HepG2 (cell line): ENCODE results near the gene KLHL17. TPM values are rescaled to one million over a fixed set of nuclear protein-coding genes. Genes with fewer than 3 reads are reported as not detected.

Experiments
- ARID5B ChIP-seq: IDR thresholded peaks from 2 replicates; pipeline ENCODE4 v1.4.0; 2020; ENCODE audit warnings: mild to moderate bottlenecking, missing genetic modification reagents
- MYC ChIP-seq: sonication (generic); formaldehyde crosslinking; IDR thresholded peaks from 2 replicates; pipeline ENCODE4 v1.9.0; 2021; ENCODE audit warnings: missing genetic modification reagents, borderline replicate concordance
- SP4 ChIP-seq: sonication (generic); formaldehyde crosslinking; IDR thresholded peaks from 2 replicates; pipeline ENCODE4 v1.8.1; 2023; ENCODE audit warnings: mild to moderate bottlenecking, missing genetic modification reagents
- ZBTB20 ChIP-seq: sonication (generic); formaldehyde crosslinking; IDR thresholded peaks from 2 replicates; pipeline ENCODE4 v1.8.1; 2023; ENCODE audit warnings: missing genetic modification reagents, low read depth, mild to moderate bottlenecking, borderline replicate concordance
- ZNF33A ChIP-seq: sonication (generic); formaldehyde crosslinking; IDR thresholded peaks from 2 replicates; pipeline ENCODE4 v1.5.1; 2020; ENCODE audit warnings: missing genetic modification reagents, mild to moderate bottlenecking, moderate library complexity, borderline replicate concordance
- ZNF383 ChIP-seq: sonication (generic); formaldehyde crosslinking; IDR thresholded peaks from 2 replicates; pipeline ENCODE4 v1.4.0; 2020; ENCODE audit warnings: missing genetic modification reagents, mild to moderate bottlenecking, borderline replicate concordance
- ZNF83 ChIP-seq: sonication (generic); formaldehyde crosslinking; IDR thresholded peaks from 2 replicates; pipeline ENCODE4 v1.4.0; 2020; ENCODE audit warnings: missing genetic modification reagents, mild to moderate bottlenecking, borderline replicate concordance
- polyA plus RNA-seq, 8 experiments: library from polyadenylated mRNA; depleted of rRNA in 3 of 8; stranded (reverse) in 7 of 8; unstranded in 1 of 8; fragments of >200 nt; fragmentation: Illumina TruSeq in 4 of 8; extraction: Trizol in 4 of 8; gene quantifications; 2 replicates each; pipeline versions ENCODE4 v1.2.1 to v1.2.3, GENCODE V29; 2011 to 2016; ENCODE audit warnings: low read depth in 4 of 8, missing spikeins in 1 of 8, mixed read lengths in 1 of 8; ENCODE audit not compliant: insufficient read depth in 1 of 8
- total RNA-seq, 5 experiments: library from RNA; depleted of rRNA; stranded (reverse); fragments of >200 nt; fragmentation: Illumina TruSeq; extraction: Trizol; gene quantifications; 2 replicates each; pipeline ENCODE4 v1.2.3, GENCODE V29; 2016; ENCODE audit warnings: low read depth in 1 of 5
- TF ChIP-seq, protein P1 (sequence below): sonication (generic); formaldehyde crosslinking; IDR thresholded peaks from 2 replicates; pipeline ENCODE4 v1.4.0; 2020; ENCODE audit warnings: missing genetic modification reagents
- TF ChIP-seq, protein P2 (sequence below): sonication (generic); formaldehyde crosslinking; IDR thresholded peaks from 2 replicates; pipeline ENCODE4 v1.9.0; 2021; ENCODE audit warnings: mild to moderate bottlenecking, missing genetic modification reagents
- TF ChIP-seq, protein P3 (sequence below): sonication (generic); formaldehyde crosslinking; IDR thresholded peaks from 2 replicates; pipeline ENCODE4 v1.4.0; 2020; ENCODE audit warnings: missing genetic modification reagents; ENCODE audit errors: not compliant biosample characterization

The KLHL17 gene
- total and polyA plus RNA-seq, 2 of the 13 experiments (the other 11 are each of a cell fraction or from before 2014, with no cell fraction given): 9.3 to 24.7 TPM

DNA sequence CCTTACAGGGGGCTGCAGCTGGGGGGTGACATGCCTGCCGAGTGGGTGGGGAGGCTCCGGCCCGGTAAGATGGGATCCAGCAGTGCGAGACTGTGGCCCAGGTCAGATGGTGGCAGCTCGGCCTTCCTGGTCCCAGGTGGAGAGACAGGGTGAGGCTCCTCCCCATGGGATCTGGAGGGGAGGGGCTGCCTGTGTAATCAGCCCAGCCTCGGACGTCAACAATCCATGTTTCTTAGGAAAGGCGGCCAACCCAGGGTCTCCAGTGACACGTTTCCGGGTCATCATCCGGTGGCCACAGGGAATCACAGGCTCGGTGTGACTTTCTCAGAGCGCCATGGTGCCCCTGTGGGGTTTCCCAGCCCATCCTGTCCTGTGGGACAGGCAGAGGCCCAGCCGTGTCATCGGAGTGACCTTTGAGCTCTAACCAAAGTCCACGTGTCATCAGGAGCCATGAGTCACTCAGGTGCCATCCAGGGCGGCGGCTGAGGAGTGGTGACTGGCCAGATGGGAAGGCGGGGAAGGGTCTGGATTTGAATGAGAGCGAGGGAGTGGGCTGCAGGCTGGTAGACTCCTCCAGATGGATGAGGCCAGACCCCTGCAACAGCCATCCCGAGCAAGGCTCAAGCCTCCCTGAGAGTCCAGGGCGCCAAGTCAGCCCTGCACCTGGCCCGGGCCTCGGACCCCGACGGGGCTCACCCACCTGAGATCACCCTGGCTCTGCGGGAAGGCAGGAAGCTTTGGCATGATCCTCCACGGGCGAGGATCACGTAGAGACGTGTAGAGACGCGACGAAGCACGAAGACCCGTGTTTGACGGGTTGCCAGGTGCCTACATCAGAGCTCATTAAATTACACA is 46.1 kb downstream of the KLHL17 start (continued):
- TF ChIP-seq, protein P1, sequence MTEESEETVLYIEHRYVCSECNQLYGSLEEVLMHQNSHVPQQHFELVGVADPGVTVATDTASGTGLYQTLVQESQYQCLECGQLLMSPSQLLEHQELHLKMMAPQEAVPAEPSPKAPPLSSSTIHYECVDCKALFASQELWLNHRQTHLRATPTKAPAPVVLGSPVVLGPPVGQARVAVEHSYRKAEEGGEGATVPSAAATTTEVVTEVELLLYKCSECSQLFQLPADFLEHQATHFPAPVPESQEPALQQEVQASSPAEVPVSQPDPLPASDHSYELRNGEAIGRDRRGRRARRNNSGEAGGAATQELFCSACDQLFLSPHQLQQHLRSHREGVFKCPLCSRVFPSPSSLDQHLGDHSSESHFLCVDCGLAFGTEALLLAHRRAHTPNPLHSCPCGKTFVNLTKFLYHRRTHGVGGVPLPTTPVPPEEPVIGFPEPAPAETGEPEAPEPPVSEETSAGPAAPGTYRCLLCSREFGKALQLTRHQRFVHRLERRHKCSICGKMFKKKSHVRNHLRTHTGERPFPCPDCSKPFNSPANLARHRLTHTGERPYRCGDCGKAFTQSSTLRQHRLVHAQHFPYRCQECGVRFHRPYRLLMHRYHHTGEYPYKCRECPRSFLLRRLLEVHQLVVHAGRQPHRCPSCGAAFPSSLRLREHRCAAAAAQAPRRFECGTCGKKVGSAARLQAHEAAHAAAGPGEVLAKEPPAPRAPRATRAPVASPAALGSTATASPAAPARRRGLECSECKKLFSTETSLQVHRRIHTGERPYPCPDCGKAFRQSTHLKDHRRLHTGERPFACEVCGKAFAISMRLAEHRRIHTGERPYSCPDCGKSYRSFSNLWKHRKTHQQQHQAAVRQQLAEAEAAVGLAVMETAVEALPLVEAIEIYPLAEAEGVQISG (CRISPR knock-in tag): peak; percentile 85
- TF ChIP-seq MYC (CRISPR knock-in tag) (peak; percentile 97), SP4 (CRISPR knock-in tag) (peak; percentile 78), ZNF383 (CRISPR knock-in tag) (no peak), ARID5B (CRISPR knock-in tag) (peak; percentile 86), ZNF83 (no peak), ZNF33A (CRISPR knock-in tag) (no peak), ZBTB20 (CRISPR knock-in tag) (peak; percentile 88; the same call in 1 of the 2 replicates)
- TF ChIP-seq, protein P2, sequence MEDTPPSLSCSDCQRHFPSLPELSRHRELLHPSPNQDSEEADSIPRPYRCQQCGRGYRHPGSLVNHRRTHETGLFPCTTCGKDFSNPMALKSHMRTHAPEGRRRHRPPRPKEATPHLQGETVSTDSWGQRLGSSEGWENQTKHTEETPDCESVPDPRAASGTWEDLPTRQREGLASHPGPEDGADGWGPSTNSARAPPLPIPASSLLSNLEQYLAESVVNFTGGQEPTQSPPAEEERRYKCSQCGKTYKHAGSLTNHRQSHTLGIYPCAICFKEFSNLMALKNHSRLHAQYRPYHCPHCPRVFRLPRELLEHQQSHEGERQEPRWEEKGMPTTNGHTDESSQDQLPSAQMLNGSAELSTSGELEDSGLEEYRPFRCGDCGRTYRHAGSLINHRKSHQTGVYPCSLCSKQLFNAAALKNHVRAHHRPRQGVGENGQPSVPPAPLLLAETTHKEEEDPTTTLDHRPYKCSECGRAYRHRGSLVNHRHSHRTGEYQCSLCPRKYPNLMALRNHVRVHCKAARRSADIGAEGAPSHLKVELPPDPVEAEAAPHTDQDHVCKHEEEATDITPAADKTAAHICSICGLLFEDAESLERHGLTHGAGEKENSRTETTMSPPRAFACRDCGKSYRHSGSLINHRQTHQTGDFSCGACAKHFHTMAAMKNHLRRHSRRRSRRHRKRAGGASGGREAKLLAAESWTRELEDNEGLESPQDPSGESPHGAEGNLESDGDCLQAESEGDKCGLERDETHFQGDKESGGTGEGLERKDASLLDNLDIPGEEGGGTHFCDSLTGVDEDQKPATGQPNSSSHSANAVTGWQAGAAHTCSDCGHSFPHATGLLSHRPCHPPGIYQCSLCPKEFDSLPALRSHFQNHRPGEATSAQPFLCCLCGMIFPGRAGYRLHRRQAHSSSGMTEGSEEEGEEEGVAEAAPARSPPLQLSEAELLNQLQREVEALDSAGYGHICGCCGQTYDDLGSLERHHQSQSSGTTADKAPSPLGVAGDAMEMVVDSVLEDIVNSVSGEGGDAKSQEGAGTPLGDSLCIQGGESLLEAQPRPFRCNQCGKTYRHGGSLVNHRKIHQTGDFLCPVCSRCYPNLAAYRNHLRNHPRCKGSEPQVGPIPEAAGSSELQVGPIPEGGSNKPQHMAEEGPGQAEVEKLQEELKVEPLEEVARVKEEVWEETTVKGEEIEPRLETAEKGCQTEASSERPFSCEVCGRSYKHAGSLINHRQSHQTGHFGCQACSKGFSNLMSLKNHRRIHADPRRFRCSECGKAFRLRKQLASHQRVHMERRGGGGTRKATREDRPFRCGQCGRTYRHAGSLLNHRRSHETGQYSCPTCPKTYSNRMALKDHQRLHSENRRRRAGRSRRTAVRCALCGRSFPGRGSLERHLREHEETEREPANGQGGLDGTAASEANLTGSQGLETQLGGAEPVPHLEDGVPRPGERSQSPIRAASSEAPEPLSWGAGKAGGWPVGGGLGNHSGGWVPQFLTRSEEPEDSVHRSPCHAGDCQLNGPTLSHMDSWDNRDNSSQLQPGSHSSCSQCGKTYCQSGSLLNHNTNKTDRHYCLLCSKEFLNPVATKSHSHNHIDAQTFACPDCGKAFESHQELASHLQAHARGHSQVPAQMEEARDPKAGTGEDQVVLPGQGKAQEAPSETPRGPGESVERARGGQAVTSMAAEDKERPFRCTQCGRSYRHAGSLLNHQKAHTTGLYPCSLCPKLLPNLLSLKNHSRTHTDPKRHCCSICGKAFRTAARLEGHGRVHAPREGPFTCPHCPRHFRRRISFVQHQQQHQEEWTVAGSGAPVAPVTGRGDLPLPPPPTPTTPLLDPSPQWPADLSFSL (CRISPR knock-in tag): no peak
- TF ChIP-seq, protein P3, sequence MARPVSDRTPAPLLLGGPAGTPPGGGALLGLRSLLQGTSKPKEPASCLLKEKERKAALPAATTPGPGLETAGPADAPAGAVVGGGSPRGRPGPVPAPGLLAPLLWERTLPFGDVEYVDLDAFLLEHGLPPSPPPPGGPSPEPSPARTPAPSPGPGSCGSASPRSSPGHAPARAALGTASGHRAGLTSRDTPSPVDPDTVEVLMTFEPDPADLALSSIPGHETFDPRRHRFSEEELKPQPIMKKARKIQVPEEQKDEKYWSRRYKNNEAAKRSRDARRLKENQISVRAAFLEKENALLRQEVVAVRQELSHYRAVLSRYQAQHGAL: peak; percentile 74
